Heart left ventricle (tissue), 16 donors: ENCODE data around the gene OR10A2. TPM values are rescaled to one million over a fixed set of nuclear protein-coding genes. Genes with fewer than 3 reads are reported as not detected.
"Not testable (repeated sequence)": the region's sequence is repeated elsewhere in the genome, so short reads cannot be mapped to it uniquely, and the experiment has no call there.

Experiments
- ATAC-seq, 4 donors: fragments of 200-7000 bp; cut with Tn5 transposase; one replicate each; pipeline ENCODE4 v1.9.1; 2020 to 2022; ENCODE audit warnings: moderate library complexity in 4 of 4, mild to moderate bottlenecking in 3 of 4, moderate number of reproducible peaks in 1 of 4
- DNase-seq, 5 donors: peaks; one replicate each; pipeline ENCODE4 v3.0.0-alpha.2; 2020
- H3K27ac ChIP-seq, 12 donors: fragments of 200-600 bp; sonication (generic) in 4 of 12; one replicate each; pipeline versions ENCODE4 v1.5.0 to v1.8.0; 2016 to 2022; ENCODE audit warnings: mild to moderate bottlenecking in 2 of 12
- H3K27me3 ChIP-seq, 9 donors: fragments of 200-600 bp; sonication (generic) in 2 of 9; one replicate each; pipeline versions ENCODE4 v1.5.1 to v1.8.0; 2016 to 2022; ENCODE audit warnings: mild to moderate bottlenecking in 3 of 9
- H3K36me3 ChIP-seq, 9 donors: fragments of 200-600 bp; sonication (generic) in 2 of 9; one replicate each; pipeline versions ENCODE4 v1.5.0 to v1.8.0; 2018 to 2022; ENCODE audit warnings: mild to moderate bottlenecking in 2 of 9
- H3K4me1 ChIP-seq, 12 donors: fragments of 200-600 bp; sonication (generic) in 4 of 12; one replicate each; pipeline versions ENCODE4 v1.5.0 to v1.8.0; 2016 to 2022; ENCODE audit warnings: mild to moderate bottlenecking in 3 of 12
- H3K4me3 ChIP-seq, 12 donors: fragments of 200-600 bp; sonication (generic) in 4 of 12; one replicate each; pipeline versions ENCODE4 v1.5.0 to v1.8.0; 2017 to 2022; ENCODE audit warnings: mild to moderate bottlenecking in 9 of 12, moderate library complexity in 4 of 12
- H3K9me3 ChIP-seq, 12 donors: fragments of 200-600 bp; sonication (generic) in 4 of 12; one replicate each; pipeline versions ENCODE4 v1.5.0 to v1.8.0; 2016 to 2022; ENCODE audit warnings: mild to moderate bottlenecking in 1 of 12
- POLR2A ChIP-seq, 2 donors: fragments of 450-650 bp; IDR thresholded peaks; one replicate each; pipeline ENCODE4 v1.6.1; 2017; ENCODE audit warnings: antibody characterized with exemption in 2 of 2, mild to moderate bottlenecking in 2 of 2, moderate library complexity in 2 of 2
- whole genome bisulfite sequencing, 4 donors: extraction: QIAGEN DNeasy Blood & Tissue Kit in 2 of 4; methylation state at CpG; one replicate each; pipeline versions ENCODE4 v1.1.5 to v1.1.7; 2013 to 2018; 5-methylcytosine and 5-hydroxymethylcytosine counted together
- intact Hi-C, 10 donors: fragments of 100-400 bp; cut with DNase I; formaldehyde crosslinking; loops; one replicate each; pipeline versions ENCODE4 v1.11.1 to v1.14.2; 2022
- polyA plus RNA-seq, 2 donors: library from polyadenylated mRNA; stranded (reverse); fragments of 200-250 nt; gene quantifications; one replicate each; pipeline ENCODE4 v1.2.3, GENCODE V29; 2013
- total RNA-seq, 9 donors: library from RNA; depleted of rRNA in 2 of 9; stranded (reverse); fragments of >200 nt in 2 of 9; fragmentation: NEBNext Ultra II Directional in 3 of 9; extraction: Animal tissue kit (Norgen Biotek cat#: 25700) in 3 of 9; gene quantifications; one replicate each; pipeline versions ENCODE4 v1.1.0 to v1.2.4, GENCODE V29; 2016 to 2023
- TF ChIP-seq, protein P1 (sequence below), 12 donors: fragments of 200-600 bp; sonication (generic) in 4 of 12; IDR thresholded peaks; one replicate each; pipeline versions ENCODE4 v1.5.0 to v1.8.0; 2018 to 2022; ENCODE audit warnings: antibody characterized with exemption in 12 of 12, mild to moderate bottlenecking in 5 of 12
- donor health status: ischemic (EF 13 %, LVEDD 7.1; RV severe dilation, severe dysfunction).
- donor health status: healthy with polysubstance abuse.
- donor health status: DM: no; HTN: yes; CAD: no.
- donor health status: DM: no; HTN: no; CAD: no.
- donor health status: ischemic (EF 25% LVEDD 6.9; RV normal size, moderate dysfunction).
- donor health status: ischemic (EF 25% LVEDD 5.7; RV mildly dilated, moderate dysfunction).
- donor health status: healthy.
- donor health status: DM: yes; HTN: yes; CAD: no.
- donor health status: ischemic (EF 35%, LVEDD 5.7; RV mildly dilated, moderate dysfunction).
- donor health status: nonischemic (EF 11% LVEDD 7.7; RV severe dilation, severe dysfunction).
- donor health status: DM: yes; HTN: yes; CAD: no.
- donor health status: PGD.
- donor health status: ischemic (EF 29% LVEDD 5.4; RV normal size, mild dysfunction).
- donor health status: nonischemic (EF 23%, LVEDD 6.1; RV moderate dilation, normal function).

Gene OR10A2
- total and polyA plus RNA-seq, 11 donors, result not detected

DNA sequence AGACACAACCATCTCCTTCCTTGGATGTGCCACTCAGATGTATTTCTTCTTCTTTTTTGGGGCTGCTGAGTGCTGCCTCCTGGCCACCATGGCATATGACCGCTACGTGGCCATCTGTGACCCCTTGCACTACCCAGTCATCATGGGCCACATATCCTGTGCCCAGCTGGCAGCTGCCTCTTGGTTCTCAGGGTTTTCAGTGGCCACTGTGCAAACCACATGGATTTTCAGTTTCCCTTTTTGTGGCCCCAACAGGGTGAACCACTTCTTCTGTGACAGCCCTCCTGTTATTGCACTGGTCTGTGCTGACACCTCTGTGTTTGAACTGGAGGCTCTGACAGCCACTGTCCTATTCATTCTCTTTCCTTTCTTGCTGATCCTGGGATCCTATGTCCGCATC is 14.1 kb downstream of the OR10A2 start:
- WGBS, 4 donors, result 71 to 88% (median 83%) methylated on average over 3 of the region's 3 CpGs
- ATAC-seq, result no peak

DNA sequence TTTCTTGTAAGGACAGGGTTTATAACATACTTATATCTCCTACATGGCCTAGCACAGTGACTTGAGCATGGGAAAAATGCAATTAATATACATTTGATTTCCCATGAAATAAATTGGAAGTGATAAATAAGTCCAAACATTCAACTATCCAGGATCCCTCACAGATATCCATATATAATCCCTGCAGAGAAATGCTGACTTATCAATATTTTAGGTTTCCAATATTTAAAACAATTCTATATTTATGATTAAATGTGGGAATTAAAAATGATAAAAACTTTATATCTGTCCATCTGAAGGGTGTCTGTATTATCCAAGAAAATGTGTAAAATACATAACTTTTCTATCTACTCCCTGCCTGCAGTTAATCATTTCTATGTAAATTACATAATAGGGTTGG is 19.9 kb downstream of the OR10A2 start:
- Histone ChIP-seq H3K27ac (no peak overlapping the region), H3K36me3 (no peaks in the 10 kb centered on the region), H3K4me3 (no peak overlapping the region), H3K4me1 (no peaks in the 10 kb centered on the region), H3K27me3 (no peaks in the 10 kb centered on the region), H3K9me3 (peaks cover 0 to 3% (median 0%) of the 10 kb centered on the region in 12 donors)
- ATAC-seq, result no peak
- intact Hi-C loops, result no loop called here
- no peak for DNase-seq
- TF ChIP-seq, protein P1, sequence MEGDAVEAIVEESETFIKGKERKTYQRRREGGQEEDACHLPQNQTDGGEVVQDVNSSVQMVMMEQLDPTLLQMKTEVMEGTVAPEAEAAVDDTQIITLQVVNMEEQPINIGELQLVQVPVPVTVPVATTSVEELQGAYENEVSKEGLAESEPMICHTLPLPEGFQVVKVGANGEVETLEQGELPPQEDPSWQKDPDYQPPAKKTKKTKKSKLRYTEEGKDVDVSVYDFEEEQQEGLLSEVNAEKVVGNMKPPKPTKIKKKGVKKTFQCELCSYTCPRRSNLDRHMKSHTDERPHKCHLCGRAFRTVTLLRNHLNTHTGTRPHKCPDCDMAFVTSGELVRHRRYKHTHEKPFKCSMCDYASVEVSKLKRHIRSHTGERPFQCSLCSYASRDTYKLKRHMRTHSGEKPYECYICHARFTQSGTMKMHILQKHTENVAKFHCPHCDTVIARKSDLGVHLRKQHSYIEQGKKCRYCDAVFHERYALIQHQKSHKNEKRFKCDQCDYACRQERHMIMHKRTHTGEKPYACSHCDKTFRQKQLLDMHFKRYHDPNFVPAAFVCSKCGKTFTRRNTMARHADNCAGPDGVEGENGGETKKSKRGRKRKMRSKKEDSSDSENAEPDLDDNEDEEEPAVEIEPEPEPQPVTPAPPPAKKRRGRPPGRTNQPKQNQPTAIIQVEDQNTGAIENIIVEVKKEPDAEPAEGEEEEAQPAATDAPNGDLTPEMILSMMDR (IDR thresholded peaks at IDR 0.05), result no peak
- no peak for TF ChIP-seq POLR2A (IDR thresholded peaks at IDR 0.05)

More for the DNA sequence above, 14.1 kb downstream of the OR10A2 start:
- peaks cover 0 to 7% (median 0%) of the 10 kb centered on the region in 12 donors for H3K9me3 ChIP-seq
- no peak overlapping the region for H3K27ac ChIP-seq
- TF ChIP-seq POLR2A (IDR thresholded peaks at IDR 0.05), result no peak
- no peak for DNase-seq
- H3K36me3 ChIP-seq, result no peaks in the 10 kb centered on the region
- no peak overlapping the region for H3K4me3 ChIP-seq
- H3K4me1 ChIP-seq, result no peaks in the 10 kb centered on the region
- H3K27me3 ChIP-seq, result no peaks in the 10 kb centered on the region
- intact Hi-C loops, result no loop called here

DNA sequence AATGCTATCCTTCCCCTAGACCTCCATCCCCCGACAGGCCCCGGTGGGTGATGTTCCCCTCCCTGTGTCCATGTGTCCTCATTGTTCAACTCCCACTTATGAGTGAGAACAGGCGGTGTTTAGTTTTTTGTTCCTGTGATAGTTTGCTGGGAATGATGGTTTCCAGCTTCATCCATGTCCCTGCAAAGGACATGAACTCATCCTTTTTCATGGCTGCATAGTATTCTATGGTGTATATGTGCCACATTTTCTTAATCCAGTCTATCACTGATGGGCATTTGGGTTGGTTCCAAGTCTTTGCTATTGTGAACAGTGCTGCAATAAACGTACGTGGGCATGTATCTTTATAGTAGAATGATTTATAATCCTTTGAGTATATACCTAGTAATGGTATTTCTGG is 24.9 kb downstream of the OR10A2 start:
- H3K27ac ChIP-seq, ATAC-seq, DNase-seq, intact Hi-C loops, H3K27me3 ChIP-seq, H3K4me3 ChIP-seq, H3K36me3 ChIP-seq, H3K4me1 ChIP-seq: not testable (repeated sequence)
- H3K9me3 ChIP-seq, result peaks cover 0 to 12% (median 0%) of the 10 kb centered on the region in 12 donors
- 85 to 93% (median 92%) methylated on average over 5 of the region's 5 CpGs for WGBS, 4 donors

DNA sequence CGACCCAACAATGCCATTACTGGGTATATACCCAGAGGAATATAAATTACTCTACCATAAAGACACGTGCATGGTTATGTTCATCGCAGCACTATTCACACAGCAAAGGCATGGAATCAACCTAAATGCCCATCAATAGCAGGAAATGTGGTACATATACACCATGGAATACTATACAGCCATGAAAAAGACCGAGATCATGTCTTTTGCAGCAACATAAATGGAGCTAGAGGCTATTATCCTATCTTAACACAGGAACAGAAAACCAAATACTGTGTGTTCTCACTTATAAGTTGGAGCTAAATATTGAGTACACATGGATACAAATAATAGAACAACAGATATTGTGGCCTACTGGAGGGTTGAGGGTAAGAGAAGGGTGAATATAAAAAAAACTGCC is 26.0 kb downstream of the OR10A2 start:
- WGBS, 4 donors, result 83 to 90% (median 86%) methylated on average over 4 of the region's 4 CpGs
- DNase-seq, result no peak
- no peak for TF ChIP-seq POLR2A (IDR thresholded peaks at IDR 0.05)
- TF ChIP-seq, protein P1 (IDR thresholded peaks at IDR 0.05), result no peak

DNA sequence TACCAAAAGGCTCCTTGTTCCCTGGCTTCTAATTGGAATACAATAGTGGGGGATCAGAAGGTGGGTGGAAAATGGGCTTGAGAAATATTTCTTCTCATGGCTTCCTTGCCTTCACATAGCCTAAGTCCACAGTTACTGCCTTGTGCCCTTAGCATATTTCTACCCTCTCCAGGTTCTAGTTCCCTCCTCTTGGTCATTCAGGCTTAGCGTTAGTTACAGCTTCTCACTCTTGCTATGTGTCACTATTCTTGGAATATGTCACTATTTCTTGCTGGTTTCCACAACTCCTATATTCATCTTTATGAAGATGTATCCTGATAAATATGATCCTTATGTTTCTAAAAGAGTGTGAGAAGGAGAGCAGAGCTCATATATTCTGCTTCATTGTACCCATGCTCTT is 27.0 kb downstream of the OR10A2 start:
- DNase-seq (no peak), ATAC-seq (no peak)
- Histone ChIP-seq H3K9me3 (peaks cover 0 to 12% (median 0%) of the 10 kb centered on the region in 12 donors), H3K27ac (no peak overlapping the region), H3K4me1 (no peaks in the 10 kb centered on the region), H3K27me3 (no peaks in the 10 kb centered on the region), H3K36me3 (no peaks in the 10 kb centered on the region), H3K4me3 (no peak overlapping the region)
- TF ChIP-seq, protein P1 (IDR thresholded peaks at IDR 0.05), result no peak
- no peak for TF ChIP-seq POLR2A (IDR thresholded peaks at IDR 0.05)
- 75 to 92% (median 84%) methylated on average over 1 of the region's 1 CpG for WGBS, 4 donors
- intact Hi-C loops, result no loop called here

More for the DNA sequence above, 26.0 kb downstream of the OR10A2 start:
- no peak for ATAC-seq
- peaks cover 0 to 12% (median 0%) of the 10 kb centered on the region in 12 donors for H3K9me3 ChIP-seq
- no peak overlapping the region for H3K27ac ChIP-seq
- intact Hi-C loops, result no loop called here
- H3K4me3 ChIP-seq, result no peak overlapping the region
- H3K4me1 ChIP-seq, result no peaks in the 10 kb centered on the region
- no peaks in the 10 kb centered on the region for H3K36me3 ChIP-seq
- no peaks in the 10 kb centered on the region for H3K27me3 ChIP-seq
